ENCODE measurements around the gene MT1G.

Gene MT1G

GRCh38 chr16:56662357-56663354 is 5.2 kb downstream of the MT1G start:
- DNase-seq, result no peak

DNA sequence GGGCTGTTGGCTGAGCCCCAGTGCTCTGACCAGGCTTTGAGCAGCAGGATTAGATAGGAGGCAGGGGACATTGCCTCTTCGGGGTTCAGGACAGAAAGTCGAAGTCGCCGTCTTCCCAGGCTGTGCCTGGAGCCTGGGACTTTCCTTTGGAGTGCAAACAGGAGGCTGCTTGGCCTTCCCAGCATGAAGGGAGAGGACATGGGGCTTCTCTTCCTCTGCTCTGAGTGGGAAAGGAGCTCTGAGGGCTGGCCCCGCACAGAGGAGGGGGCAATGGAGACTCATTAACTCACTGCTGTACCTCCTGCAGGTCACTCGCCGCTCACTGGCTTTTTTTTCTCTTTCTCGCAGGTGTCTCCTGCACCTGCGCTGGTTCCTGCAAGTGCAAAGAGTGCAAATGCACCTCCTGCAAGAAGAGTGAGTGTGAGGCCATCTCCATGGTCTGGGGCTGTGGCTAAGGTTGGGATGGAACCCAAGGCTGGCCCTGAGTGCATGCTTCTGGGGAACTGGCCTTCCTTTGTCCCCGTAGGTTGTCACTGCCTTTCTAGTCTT is 9.5 kb downstream of the MT1G start:
- no peak for DNase-seq

GRCh38 chr16:56657555-56658326 is 10.1 kb downstream of the MT1G start, which contains the start of gene MT1F:
MT1F (plus strand) TSS chr16:56657959; CDS start chr16:56658059, 100 bp downstream.
- no peak for DNase-seq

- DNase-seq, result no peak
Observed at GRCh38 chr16:56653218-56653617, 14.6 kb downstream of the MT1G start.

DNA sequence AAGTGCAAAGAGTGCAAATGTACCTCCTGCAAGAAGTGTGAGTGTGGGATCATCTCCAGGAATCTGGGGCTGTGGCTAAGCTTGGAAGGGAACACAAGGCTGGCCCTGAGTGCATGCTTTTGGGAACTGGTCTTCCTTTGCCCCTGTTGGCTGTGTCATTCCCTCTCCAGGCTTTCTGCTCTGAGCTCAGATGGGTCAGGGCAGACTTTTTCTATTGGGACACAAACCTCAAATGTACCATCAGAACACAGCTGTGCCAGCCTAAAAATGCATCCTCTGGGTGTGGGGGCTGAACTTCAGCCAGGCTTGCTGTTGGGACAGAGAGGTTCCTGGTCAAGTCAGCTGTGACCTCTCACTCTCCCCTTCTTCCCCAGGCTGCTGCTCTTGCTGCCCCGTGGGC is 15.3 kb downstream of the MT1G start:
- no peak for DNase-seq

- no peak for DNase-seq
Observed at GRCh38 chr16:56651586-56651985, 16.3 kb downstream of the MT1G start, which contains the start of gene MT1B. MT1B (plus strand) TSS chr16:56651886; CDS start chr16:56651954, 68 bp downstream.

DNA sequence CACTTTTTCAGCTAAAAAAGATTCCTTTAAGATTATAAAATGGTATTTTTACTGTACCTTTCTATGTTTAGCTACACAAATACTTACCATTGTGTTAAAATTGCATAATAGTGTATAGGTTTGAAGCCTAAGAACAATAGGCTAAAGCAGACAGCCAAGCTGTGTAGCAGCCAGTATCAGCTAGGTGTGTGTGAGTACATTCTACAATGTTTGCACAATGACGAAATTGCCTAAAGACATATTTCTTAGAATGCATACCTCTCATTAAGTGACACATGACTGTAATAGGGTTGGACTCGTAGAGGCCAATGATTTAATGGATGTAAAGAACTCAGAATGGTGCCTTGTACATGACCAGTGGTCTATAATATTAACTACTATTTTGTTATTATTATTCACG is 18.0 kb downstream of the MT1G start:
- no peak for DNase-seq

DNA sequence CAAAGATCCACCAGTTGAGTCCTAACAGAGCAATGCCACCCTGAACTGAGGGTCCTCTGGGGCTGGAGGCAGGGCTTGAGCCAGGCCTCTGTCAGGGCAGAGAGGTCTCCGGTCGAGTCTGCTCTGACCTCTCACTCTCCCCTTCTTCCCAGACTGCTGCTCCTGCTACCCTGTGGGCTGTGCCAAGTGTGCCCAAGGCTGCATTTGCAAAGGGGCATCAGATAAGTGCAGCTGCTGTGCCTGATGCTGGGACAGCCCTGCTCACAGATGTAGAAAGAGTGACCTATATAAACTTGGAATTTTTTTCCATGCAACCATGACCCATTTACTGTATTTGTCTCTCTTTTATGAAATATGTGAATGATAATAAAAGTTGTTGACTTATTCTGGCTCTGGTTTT is 18.6 kb downstream of the MT1G start:
- DNase-seq, result no peak

GRCh38 chr16:56647641-56648431 is 20.0 kb downstream of the MT1G start:
- DNase-seq, result no peak

GRCh38 chr16:56645838-56646237 is 22.0 kb downstream of the MT1G start:
- no peak for DNase-seq

DNA sequence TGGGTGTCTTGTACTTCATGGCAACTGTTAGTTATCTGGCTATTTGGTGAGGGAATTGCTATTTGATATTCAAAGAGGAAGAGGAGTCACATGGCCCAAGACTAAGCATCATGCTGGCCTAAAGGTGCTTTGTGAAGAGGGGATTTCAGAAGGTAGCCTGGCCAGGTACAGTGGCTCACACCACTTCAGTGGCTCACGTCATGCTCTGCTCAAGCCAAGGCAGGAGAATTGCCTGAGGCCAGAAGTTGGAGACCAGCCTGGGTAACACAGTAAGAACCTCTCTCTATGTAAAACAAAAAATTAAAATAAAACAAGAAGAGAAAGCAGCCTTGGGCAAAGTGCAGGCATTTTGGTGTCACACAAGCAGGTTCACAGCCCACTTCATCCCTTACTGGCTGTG is 22.6 kb downstream of the MT1G start:
- no peak for DNase-seq

DNA sequence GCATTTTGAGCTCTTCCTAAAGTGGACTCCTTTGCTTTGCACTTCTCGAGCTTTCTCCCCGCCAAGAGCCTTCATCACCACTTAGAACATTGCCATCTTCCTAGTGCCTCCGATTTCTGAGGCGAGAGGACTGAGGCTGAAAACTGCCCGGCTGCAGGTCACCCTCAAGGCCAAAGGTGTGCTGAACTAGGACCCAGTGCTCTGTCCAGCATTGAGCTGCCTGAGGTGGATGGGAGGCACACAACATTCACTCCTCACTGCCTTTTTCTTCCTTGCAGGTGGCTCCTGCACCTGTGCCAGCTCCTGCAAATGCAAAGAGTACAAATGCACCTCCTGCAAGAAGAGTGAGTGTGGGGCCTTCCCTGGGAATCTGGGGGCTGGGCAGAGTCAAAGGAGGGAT is 24.0 kb downstream of the MT1G start:
- DNase-seq, result no peak

GRCh38 chr16:56643080-56643778 is 24.6 kb downstream of the MT1G start:
- no peak for DNase-seq

DNA sequence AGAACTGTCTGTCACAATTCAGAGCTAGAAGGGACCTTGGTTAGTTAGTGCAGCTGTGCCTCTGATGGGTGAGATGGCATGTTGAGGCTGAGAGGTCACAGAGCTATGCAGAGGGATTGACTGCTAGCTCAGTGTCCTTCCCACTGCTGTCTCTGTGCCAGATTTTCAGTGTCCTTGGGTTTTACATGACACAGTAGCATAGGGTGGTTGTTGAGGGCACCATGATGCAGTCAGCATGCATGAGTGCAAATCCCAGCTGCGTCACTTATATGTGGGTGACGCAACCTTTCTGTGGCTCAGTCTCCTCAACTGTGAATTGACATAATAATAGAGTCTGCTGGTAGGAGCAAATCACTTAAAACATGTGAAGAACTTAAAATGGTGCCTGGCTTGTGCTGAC is 26.7 kb downstream of the MT1G start:
- no peak for DNase-seq

DNA sequence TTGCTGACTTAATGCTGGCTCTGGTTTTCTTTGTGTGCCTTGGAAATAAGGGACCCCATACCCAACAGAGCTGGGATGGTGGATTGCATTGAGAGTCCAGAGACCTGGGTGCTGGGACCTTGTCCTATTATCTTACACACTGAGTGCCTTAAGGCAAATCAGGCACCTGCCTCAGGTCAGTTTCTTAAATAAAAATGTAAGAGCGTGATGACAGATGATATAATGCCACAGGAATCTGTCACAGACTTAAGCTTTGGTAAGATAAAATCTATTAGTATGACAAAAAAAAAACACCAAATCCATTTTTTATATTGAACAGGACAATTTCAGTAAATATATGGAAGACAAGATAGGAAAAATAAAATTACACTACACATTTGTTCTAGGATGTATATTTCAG is 27.8 kb downstream of the MT1G start:
- DNase-seq, result no peak

DNA sequence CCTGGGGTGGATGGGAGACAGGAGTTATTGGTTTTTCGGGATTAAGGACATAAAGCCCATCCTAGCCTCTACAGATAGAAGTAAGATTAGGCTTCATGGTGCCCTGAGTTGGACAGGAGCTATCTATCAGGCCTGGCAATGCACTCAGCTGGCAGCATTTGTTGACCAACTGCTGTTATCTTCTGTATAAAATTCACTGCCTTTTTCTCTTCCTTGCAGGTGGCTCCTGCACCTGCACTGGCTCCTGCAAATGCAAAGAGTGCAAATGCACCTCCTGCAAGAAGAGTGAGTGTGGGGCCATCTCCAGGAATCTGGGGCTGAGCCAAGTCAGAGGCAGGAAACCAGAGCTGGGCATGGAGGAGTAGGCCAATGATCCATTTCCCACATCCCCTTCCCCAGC is 28.8 kb downstream of the MT1G start:
- no peak for DNase-seq

DNA sequence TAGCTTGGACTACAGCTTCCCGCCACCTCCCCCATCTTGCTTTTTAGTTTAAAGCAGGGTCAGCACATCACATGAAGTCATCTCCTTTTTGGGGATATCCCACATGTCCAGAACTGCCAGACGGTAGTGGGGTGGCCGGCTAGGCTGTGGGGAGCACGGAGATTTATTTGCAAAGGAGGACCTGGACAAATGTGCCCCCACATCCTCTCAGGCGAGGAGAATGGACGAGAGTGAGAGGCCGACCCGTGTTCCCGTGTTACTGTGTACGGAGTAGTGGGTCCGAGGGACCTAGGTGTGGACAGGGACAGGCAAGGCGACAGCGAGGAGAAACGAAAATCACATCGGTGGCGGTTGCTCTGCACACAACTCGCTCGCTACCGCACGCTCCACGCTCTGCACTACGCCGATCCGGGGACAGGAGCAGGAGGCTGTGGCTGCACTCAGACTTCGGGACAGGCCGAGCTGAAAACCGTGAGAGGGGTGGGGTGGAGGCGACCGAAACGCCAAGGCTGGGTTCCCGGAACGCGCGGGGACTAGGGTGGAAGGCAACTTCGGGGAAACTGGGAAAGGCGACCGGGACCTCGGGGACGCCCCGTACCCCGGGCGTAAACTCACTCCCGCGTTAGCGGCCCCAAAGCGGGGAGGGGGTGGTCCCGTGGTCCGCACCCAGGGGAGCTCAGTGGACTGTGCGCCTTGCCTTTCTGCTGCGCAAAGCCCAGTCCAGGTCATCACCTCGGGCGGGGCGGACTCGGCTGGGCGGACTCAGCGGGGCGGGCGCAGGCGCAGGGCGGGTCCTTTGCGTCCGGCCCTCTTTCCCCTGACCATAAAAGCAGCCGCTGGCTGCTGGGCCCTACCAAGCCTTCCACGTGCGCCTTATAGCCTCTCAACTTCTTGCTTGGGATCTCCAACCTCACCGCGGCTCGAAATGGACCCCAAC is 29.8 kb downstream of the MT1G start, which contains the start of gene MT1A:
Gene MT1A, plus strand, starts transcription at position 853 of the 937 bp plus-strand sequence. Its CDS starts 73 bp downstream, at position 926.
- no peak for DNase-seq

DNA sequence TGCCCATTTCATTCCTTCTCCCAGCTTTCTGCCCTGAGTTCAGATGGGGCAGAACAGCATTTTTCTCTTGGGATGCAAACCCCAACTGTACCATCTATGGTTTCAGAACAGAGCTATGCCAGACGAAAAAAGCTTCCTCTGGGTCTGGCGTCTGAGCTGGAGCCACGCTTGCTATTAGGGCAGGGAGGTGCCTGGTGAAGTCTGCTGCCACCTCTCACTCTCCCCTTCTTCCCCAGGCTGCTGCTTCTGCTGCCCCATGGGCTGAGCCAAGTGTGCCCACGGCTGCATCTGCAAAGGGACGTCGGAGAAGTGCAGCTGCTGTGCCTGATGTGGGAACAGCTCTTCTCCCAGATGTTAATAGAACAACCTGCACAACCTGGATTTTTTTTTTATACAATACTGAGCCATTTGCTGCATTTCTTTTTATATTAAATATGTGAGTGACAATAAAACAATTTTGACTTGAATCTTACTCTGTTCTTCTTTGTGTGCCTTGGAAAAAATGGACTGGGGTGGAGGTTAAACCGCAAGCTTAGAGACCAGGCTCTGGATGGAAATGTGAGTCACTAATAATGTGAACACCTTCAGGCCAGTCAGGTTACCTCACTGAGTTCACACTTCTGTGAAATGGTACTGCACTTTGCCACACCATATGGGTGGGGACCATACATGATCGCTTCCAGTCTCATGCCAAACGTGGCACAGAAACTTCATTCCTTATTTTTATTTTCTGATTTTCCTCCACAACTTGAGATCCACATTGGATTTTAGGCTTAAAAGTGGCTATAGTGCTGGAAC is 31.1 kb downstream of the MT1G start:
- no peak for DNase-seq

DNA sequence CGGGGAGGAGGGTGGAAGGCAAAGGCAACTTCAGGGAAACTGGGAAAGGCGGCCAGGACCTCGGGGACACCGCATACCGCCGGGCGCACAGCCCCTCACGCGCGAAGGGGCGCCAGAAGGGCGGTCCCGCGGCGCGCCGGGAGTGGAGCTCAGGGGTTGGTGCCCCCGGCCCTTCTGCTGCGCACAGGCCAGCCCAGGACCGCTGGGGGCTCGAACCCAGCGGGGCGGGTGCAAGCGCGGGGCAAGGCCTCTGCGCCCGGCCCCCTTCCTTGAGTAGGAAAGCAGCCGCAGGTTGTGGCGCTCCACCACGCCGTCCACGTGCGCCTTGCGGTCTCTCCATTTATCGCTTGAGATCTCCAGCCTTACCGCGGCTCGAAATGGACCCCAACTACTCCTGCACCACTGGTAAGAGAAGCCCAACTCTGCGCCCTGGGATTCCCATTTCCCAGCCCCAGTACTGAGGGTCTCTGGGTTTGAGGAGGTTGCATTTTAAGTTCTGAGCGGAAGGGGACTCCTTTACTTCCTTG is 32.4 kb downstream of the MT1G start:
- DNase-seq, result no peak
